K562 (cell line): ENCODE measurements around the gene GOLGA8N. TPM values are rescaled to one million over a fixed set of nuclear protein-coding genes. Genes with fewer than 3 reads are reported as not detected.

Source experiments
- ATAC-seq: fragments of 200-7000 bp; cut with Tn5 transposase; 3 replicates; pipeline ENCODE4 v1.9.1; 2020; ENCODE audit warnings: moderate library complexity
- BruUV-seq: library from RNA; stranded (reverse); fragments of 400-500 nt; replicated peaks from 2 replicates; lab custom pipeline; 2021; lab: Mats Ljungman, UMichigan
- CTCF ChIA-PET: fragments of 300-600 bp; formaldehyde crosslinking; extraction: SDS; loops from one replicate; lab custom pipeline; 2021; ENCODE audit warnings: low intra/inter-chr PET ratio; lab: Yijun Ruan, JAX
- POLR2A ChIA-PET: fragments of 300-600, 350-650 bp; sonication (Branson Sonifier 250); formaldehyde crosslinking; extraction: SDS; loops from one replicate; lab custom pipeline; 2021; ENCODE audit warnings: antibody characterized with exemption, inconsistent platforms; lab: Yijun Ruan, JAX
- DNase-seq, 4 experiments: peaks; one replicate each; pipeline versions ENCODE4 v3.0.0 to v3.0.0-alpha.2; 2011 to 2018; ENCODE audit warnings: low spot score in 3 of 4, mixed read lengths in 3 of 4; ENCODE audit errors: extremely low read depth in 1 of 4
- FAIRE-seq: peaks from 2 replicates; lab custom pipeline; 2011; peaks lifted over from hg19 to GRCh38; lab: Jason Lieb, UNC
- H2AFZ ChIP-seq: 2 replicates; pipeline ENCODE4 v1.6.0; 2011; ENCODE audit warnings: low read depth, low read length, control low read depth, inconsistent platforms
- H3K27ac ChIP-seq: fragments of 200-600 bp; 3 replicates; pipeline ENCODE4 v1.8.0; 2011; ENCODE audit warnings: low read depth, mild to moderate bottlenecking, control low read depth, inconsistent platforms, low read length, moderate library complexity, mixed read lengths; ENCODE audit errors: extremely low read depth
- H3K27me3 ChIP-seq, 2 experiments: fragments of 300-600 bp in 1 of 2; 2 replicates in 1 of 2; 3 replicates in 1 of 2; pipeline versions ENCODE4 v1.6.0 to v1.8.0; 2011; ENCODE audit warnings: inconsistent platforms in 2 of 2, low read length in 2 of 2, mild to moderate bottlenecking in 1 of 2, mixed read lengths in 1 of 2, moderate library complexity in 1 of 2; ENCODE audit not compliant: control insufficient read depth in 2 of 2, insufficient read depth in 2 of 2
- H3K36me3 ChIP-seq: fragments of 300-600 bp; 3 replicates; pipeline ENCODE4 v1.8.0; 2011; ENCODE audit warnings: mild to moderate bottlenecking, low read length, inconsistent platforms; ENCODE audit not compliant: control insufficient read depth, insufficient read depth
- H3K4me1 ChIP-seq, 2 experiments: fragments of 200-600 bp in 1 of 2; replicated peaks in 1 of 2; 2 replicates in 1 of 2; 3 replicates in 1 of 2; pipeline versions ENCODE4 v1.5.1 to v1.8.0; 2011; ENCODE audit warnings: inconsistent platforms in 2 of 2, low read length in 2 of 2, mild to moderate bottlenecking in 1 of 2, mixed read lengths in 1 of 2, moderate library complexity in 1 of 2; ENCODE audit not compliant: control insufficient read depth in 2 of 2, insufficient read depth in 2 of 2
- H3K4me2 ChIP-seq: 2 replicates; pipeline ENCODE4 v1.6.1; 2011; ENCODE audit warnings: low read length, control low read depth, inconsistent platforms, mixed read lengths; ENCODE audit not compliant: insufficient read depth
- H3K4me3 ChIP-seq: fragments of 200-600 bp; sonication (generic), shearing (Covaris generic); 2 replicates; pipeline ENCODE4 v1.5.1; 2016; ENCODE audit warnings: control low read depth, inconsistent platforms
- H3K79me2 ChIP-seq: fragments of 200-600 bp; 3 replicates; pipeline ENCODE4 v1.8.0; 2011; ENCODE audit warnings: low read length, inconsistent platforms; ENCODE audit not compliant: control insufficient read depth, insufficient read depth
- H3K9ac ChIP-seq, 2 experiments: 2 replicates each; pipeline versions ENCODE4 v1.6.0 to v1.6.1; 2011; ENCODE audit warnings: low read depth in 2 of 2, low read length in 2 of 2, control low read depth in 1 of 2, inconsistent platforms in 1 of 2, mild to moderate bottlenecking in 1 of 2, mixed read lengths in 1 of 2; ENCODE audit not compliant: insufficient read depth in 1 of 2
- H3K9me1 ChIP-seq: one replicate; pipeline ENCODE4 v1.6.0; 2011; ENCODE audit warnings: inconsistent platforms, mild to moderate bottlenecking, low read length, moderate library complexity; ENCODE audit not compliant: control insufficient read depth, insufficient read depth
- H3K9me3 ChIP-seq: replicated peaks from 2 replicates; pipeline ENCODE4 v1.5.1; 2011; ENCODE audit warnings: low read depth, low read length, inconsistent platforms; ENCODE audit not compliant: control insufficient read depth, insufficient read depth
- H4K20me1 ChIP-seq: replicated peaks from 2 replicates; pipeline ENCODE4 v1.6.1; 2011; ENCODE audit warnings: low read length, inconsistent platforms, mixed read lengths; ENCODE audit not compliant: control insufficient read depth, insufficient read depth
- SRSF3 ChIP-seq: fragments of 200-400 bp; formaldehyde crosslinking; IDR thresholded peaks from 2 replicates; pipeline ENCODE4 v1.6.1; 2016; ENCODE audit warnings: mild to moderate bottlenecking, low read length, moderate library complexity; ENCODE audit not compliant: insufficient read depth
- TFAP4 ChIP-seq: sonication (generic); formaldehyde crosslinking; IDR thresholded peaks from 2 replicates; pipeline ENCODE4 v1.8.0; 2022; ENCODE audit warnings: missing genetic modification reagents, mild to moderate bottlenecking, moderate library complexity, borderline replicate concordance
- ZNF584 ChIP-seq: fragments of 200-800 bp; sonication (Bioruptor generic); IDR thresholded peaks from 2 replicates; pipeline ENCODE4 v1.6.1; 2016; ENCODE audit warnings: low read depth, mild to moderate bottlenecking, missing genetic modification characterization, missing compliant biosample characterization
- WGBS: fragments of 100-300 bp; shearing (Covaris generic); methylation state at CpG from one replicate; pipeline ENCODE4 v1.1.6; 2016; ENCODE audit warnings: low coverage, mixed read lengths; ENCODE audit not compliant: insufficient coverage; ENCODE audit errors: missing lambda C conversion rate; 5-methylcytosine and 5-hydroxymethylcytosine counted together
- in situ Hi-C: fragments of 300-500 bp; cut with MboI; formaldehyde crosslinking; loops from 4 replicates; pipeline ENCODE4 v1.15.0; 2018; ENCODE audit warnings: inconsistent platforms, mixed read lengths
- intact Hi-C: fragments of 100-400 bp; cut with micrococcal nuclease; formaldehyde crosslinking; loops from 2 replicates; pipeline ENCODE4 v1.14.2; 2022
- polyA plus RNA-seq, 8 experiments: library from polyadenylated mRNA; depleted of rRNA in 4 of 8; stranded (reverse) in 5 of 8; unstranded in 3 of 8; fragments of >200 nt; fragmentation: Nextera tagmentation in 2 of 8; fragmentation: Illumina TruSeq in 1 of 8; extraction: Ambion mirVana in 2 of 8; extraction: Trizol in 1 of 8; gene quantifications; 2 replicates each; pipeline versions ENCODE4 v1.2.1 to v1.2.3, GENCODE V29; 2011 to 2014; ENCODE audit warnings: inconsistent platforms in 1 of 8, missing spikeins in 1 of 8
- small RNA-seq: library from RNA; depleted of rRNA; stranded (forward); fragments of <200 nt; gene quantifications from one replicate; pipeline ENCODE3, GENCODE V24; 2014
- total RNA-seq, 7 experiments: library from RNA; depleted of rRNA in 6 of 7; stranded (reverse); fragments of >200 nt in 6 of 7; fragmentation: Illumina TruSeq in 2 of 7; extraction: Trizol in 2 of 7; gene quantifications; 2 replicates each; pipeline versions ENCODE4 v1.2.1 to v1.2.3, GENCODE V29; 2011 to 2021; ENCODE audit warnings: low replicate concordance in 1 of 7

The GOLGA8N gene
- total and polyA plus RNA-seq, 9 of the 15 experiments (the other 6 are each of a cell fraction or from before 2014, with no cell fraction given), result 0.01 to 4.5 (median 0.24) TPM

- in situ Hi-C loops, result no loop called here
- no peak for ATAC-seq
- Histone ChIP-seq H3K9me3 (no peaks in the 10 kb centered on the region), H4K20me1 (0 out of 2 replicates have a peak, but pooled peaks cover 2% of the 10 kb centered on the region), H3K4me3 (no peak overlapping the region), H2AFZ (no peak overlapping the region), H3K4me2 (no peak overlapping the region), H3K9ac (no peak overlapping the region), H3K27me3 (no peaks in the 10 kb centered on the region), H3K9me1 (no peaks in the 10 kb centered on the region), H3K79me2 (no peaks in the 10 kb centered on the region), H3K36me3 (no peaks in the 10 kb centered on the region), H3K4me1 (peaks cover 0 to 20% of the 10 kb centered on the region in 2 experiments; a peak in 3 of 5 replicates), H3K27ac (no peak overlapping the region)
- BruUV-seq, result no TSS peak
- 78% methylated on average over 9 of the region's 9 CpGs for WGBS
- TF ChIP-seq SRSF3, result no peak
- no peak for TF ChIP-seq ZNF584
- no peak for TF ChIP-seq TFAP4
- DNase-seq, result no peak
- POLR2A ChIA-PET, result interaction anchor here (1.3 kb wide), 1 partner anchor 15 kb away, joined by 3 read pairs; no protein-coding TSS in a partner anchor
- no peak for FAIRE-seq
- CTCF ChIA-PET, result no interaction called here
- intact Hi-C loops, result no loop called here
These were observed 63.2 kb downstream of the GOLGA8N start for GRCh38 chr15:32656496-32656895.

Small RNA genes within 50 kb of the gene (small RNA-seq; reads per million reads assigned to genes)
- not detected for gene RN7SL286P

Other genes starting within 250 kb of the GOLGA8N start
- gene GOLGA8K, start 190.2 kb upstream of the GOLGA8N start, total RNA-seq (2014; rRNA removed), result not detected in 2 replicates
- gene GOLGA8K, start 190.2 kb upstream of the GOLGA8N start, total RNA-seq (2014; rRNA removed; fragmentation: Illumina TruSeq; extraction: Trizol), result not detected in 2 replicates
- not detected in 2 replicates for gene GOLGA8K, start 190.2 kb upstream of the GOLGA8N start, total RNA-seq (2015; rRNA removed; fragmentation: Illumina TruSeq; extraction: Trizol)
- gene GOLGA8K, start 190.2 kb upstream of the GOLGA8N start, total RNA-seq (2021), result not detected in 2 replicates
- gene GOLGA8K, start 190.2 kb upstream of the GOLGA8N start, polyA plus RNA-seq (2011; rRNA removed), result not detected in 2 replicates
- not detected in 2 replicates for gene GOLGA8K, start 190.2 kb upstream of the GOLGA8N start, polyA plus RNA-seq (2014; fragmentation: Illumina TruSeq; extraction: Trizol)
- not detected for gene GOLGA8K, start 190.2 kb upstream of the GOLGA8N start, polyA plus RNA-seq (2014; fragmentation: Nextera tagmentation; extraction: Ambion mirVana)
- gene GOLGA8K, start 190.2 kb upstream of the GOLGA8N start, polyA plus RNA-seq (2014; rRNA removed), result 0.32 TPM in 1 of 2 replicates, not detected in the other
- gene GOLGA8O, start 137.8 kb upstream of the GOLGA8N start, total RNA-seq (2014; rRNA removed), result 0.24 TPM in 1 of 2 replicates, not detected in the other
- not detected in 2 replicates for gene GOLGA8O, start 137.8 kb upstream of the GOLGA8N start, total RNA-seq (2014; rRNA removed; fragmentation: Illumina TruSeq; extraction: Trizol)
- gene GOLGA8O, start 137.8 kb upstream of the GOLGA8N start, total RNA-seq (2015; rRNA removed; fragmentation: Illumina TruSeq; extraction: Trizol), result 0.15 TPM in 1 of 2 replicates, not detected in the other
- gene GOLGA8O, start 137.8 kb upstream of the GOLGA8N start, total RNA-seq (2021), result 0.22 and 0.31 TPM in 2 replicates
- 0.04 TPM in 2 replicates for gene GOLGA8O, start 137.8 kb upstream of the GOLGA8N start, polyA plus RNA-seq (2011; rRNA removed)
- 0.15 TPM in 1 of 2 replicates, not detected in the other for gene GOLGA8O, start 137.8 kb upstream of the GOLGA8N start, polyA plus RNA-seq (2014; fragmentation: Illumina TruSeq; extraction: Trizol)
- not detected for gene GOLGA8O, start 137.8 kb upstream of the GOLGA8N start, polyA plus RNA-seq (2014; fragmentation: Nextera tagmentation; extraction: Ambion mirVana)
- gene GOLGA8O, start 137.8 kb upstream of the GOLGA8N start, polyA plus RNA-seq (2014; rRNA removed), result 0.04 TPM in 1 of 2 replicates, not detected in the other
- gene ARHGAP11A, start 22.0 kb downstream of the GOLGA8N start, total RNA-seq (2014; rRNA removed), result 39.0 and 40.5 TPM in 2 replicates
- 68.9 and 89.7 TPM in 2 replicates for gene ARHGAP11A, start 22.0 kb downstream of the GOLGA8N start, total RNA-seq (2014; rRNA removed; fragmentation: Illumina TruSeq; extraction: Trizol)
- gene ARHGAP11A, start 22.0 kb downstream of the GOLGA8N start, total RNA-seq (2015; rRNA removed; fragmentation: Illumina TruSeq; extraction: Trizol), result 61.1 and 61.5 TPM in 2 replicates
- 68.4 and 92.5 TPM in 2 replicates for gene ARHGAP11A, start 22.0 kb downstream of the GOLGA8N start, total RNA-seq (2021)
- 36.9 and 49.8 TPM in 2 replicates for gene ARHGAP11A, start 22.0 kb downstream of the GOLGA8N start, polyA plus RNA-seq (2011; rRNA removed)
- 76.8 and 81.3 TPM in 2 replicates for gene ARHGAP11A, start 22.0 kb downstream of the GOLGA8N start, polyA plus RNA-seq (2014; fragmentation: Illumina TruSeq; extraction: Trizol)
- 10 to 100 TPM; 17.5 to 21.0 TPM for gene ARHGAP11A, start 22.0 kb downstream of the GOLGA8N start, polyA plus RNA-seq (2014; fragmentation: Nextera tagmentation; extraction: Ambion mirVana)
- 50.2 and 66.6 TPM in 2 replicates for gene ARHGAP11A, start 22.0 kb downstream of the GOLGA8N start, polyA plus RNA-seq (2014; rRNA removed)
- not detected in 2 replicates for gene SCG5, start 48.3 kb downstream of the GOLGA8N start, total RNA-seq (2014; rRNA removed)
- gene SCG5, start 48.3 kb downstream of the GOLGA8N start, total RNA-seq (2014; rRNA removed; fragmentation: Illumina TruSeq; extraction: Trizol), result 0.33 TPM in 1 of 2 replicates, not detected in the other
- 0.19 and 0.76 TPM in 2 replicates for gene SCG5, start 48.3 kb downstream of the GOLGA8N start, total RNA-seq (2015; rRNA removed; fragmentation: Illumina TruSeq; extraction: Trizol)
- gene SCG5, start 48.3 kb downstream of the GOLGA8N start, total RNA-seq (2021), result 0.31 and 0.33 TPM in 2 replicates
- gene SCG5, start 48.3 kb downstream of the GOLGA8N start, polyA plus RNA-seq (2011; rRNA removed), result 0.09 and 0.25 TPM in 2 replicates
- not detected in 2 replicates for gene SCG5, start 48.3 kb downstream of the GOLGA8N start, polyA plus RNA-seq (2014; fragmentation: Illumina TruSeq; extraction: Trizol)
- gene SCG5, start 48.3 kb downstream of the GOLGA8N start, polyA plus RNA-seq (2014; fragmentation: Nextera tagmentation; extraction: Ambion mirVana), result under 1 TPM; 0.06 to 0.10 TPM
- 0.28 TPM in 1 of 2 replicates, not detected in the other for gene SCG5, start 48.3 kb downstream of the GOLGA8N start, polyA plus RNA-seq (2014; rRNA removed)
- not detected in 2 replicates for gene GREM1, start 124.5 kb downstream of the GOLGA8N start, total RNA-seq (2014; rRNA removed)
- not detected in 2 replicates for gene GREM1, start 124.5 kb downstream of the GOLGA8N start, total RNA-seq (2014; rRNA removed; fragmentation: Illumina TruSeq; extraction: Trizol)
- gene GREM1, start 124.5 kb downstream of the GOLGA8N start, total RNA-seq (2015; rRNA removed; fragmentation: Illumina TruSeq; extraction: Trizol), result 0.08 TPM in 1 of 2 replicates, not detected in the other
- gene GREM1, start 124.5 kb downstream of the GOLGA8N start, total RNA-seq (2021), result 0.20 and 0.34 TPM in 2 replicates
- 0.06 TPM in 1 of 2 replicates, not detected in the other for gene GREM1, start 124.5 kb downstream of the GOLGA8N start, polyA plus RNA-seq (2011; rRNA removed)
- gene GREM1, start 124.5 kb downstream of the GOLGA8N start, polyA plus RNA-seq (2014; fragmentation: Illumina TruSeq; extraction: Trizol), result not detected in 2 replicates
- gene GREM1, start 124.5 kb downstream of the GOLGA8N start, polyA plus RNA-seq (2014; fragmentation: Nextera tagmentation; extraction: Ambion mirVana), result not detected
- gene GREM1, start 124.5 kb downstream of the GOLGA8N start, polyA plus RNA-seq (2014; rRNA removed), result 0.01 TPM in 1 of 2 replicates, not detected in the other